Cardiac muscle cell (in vitro differentiated cells and primary cell): ENCODE data around the gene NPIPB2. TPM values are rescaled to one million over a fixed set of nuclear protein-coding genes. Genes with fewer than 3 reads are reported as not detected.
"Not testable (repeated sequence)": the region's sequence is repeated elsewhere in the genome, so short reads cannot be mapped to it uniquely, and the experiment has no call there.

Experiments used
- DNase-seq, 2 donors: peaks; one replicate each; pipeline versions ENCODE4 v3.0.0 to v3.0.0-alpha.2; 2010 to 2017; ENCODE audit warnings: low read depth in 1 of 2, low spot score in 1 of 2
- H3K27ac ChIP-seq: fragments of 200-600 bp; sonication (generic); 2 replicates; pipeline ENCODE4 v1.5.1; 2016
- H3K27me3 ChIP-seq: fragments of 200-600 bp; sonication (generic); 2 replicates; pipeline ENCODE4 v1.6.0; 2016; ENCODE audit warnings: control low read depth
- H3K36me3 ChIP-seq: fragments of 200-600 bp; sonication (generic); 2 replicates; pipeline ENCODE4 v1.5.1; 2016; ENCODE audit warnings: control low read depth
- H3K4me1 ChIP-seq: fragments of 200-600 bp; sonication (generic); 2 replicates; pipeline ENCODE4 v1.8.1; 2017; ENCODE audit warnings: low read depth, mild to moderate bottlenecking, mixed run types
- H3K4me3 ChIP-seq: fragments of 200-600 bp; sonication (generic); 2 replicates; pipeline ENCODE4 v1.5.1; 2016; ENCODE audit warnings: mild to moderate bottlenecking
- H3K9me3 ChIP-seq: fragments of 200-600 bp; sonication (generic); 2 replicates; pipeline ENCODE4 v1.5.1; 2017; ENCODE audit warnings: low read depth, mild to moderate bottlenecking, control low read depth
- CTCF ChIP-seq: IDR thresholded peaks from 2 replicates; pipeline ENCODE4 v1.5.1; 2012; ENCODE audit warnings: low read depth, mild to moderate bottlenecking, low read length
- polyA plus RNA-seq: library from polyadenylated mRNA; unstranded; fragments of >200 nt; fragmentation: Nextera tagmentation; extraction: Ambion mirVana; gene quantifications from 2 replicates; pipeline ENCODE4 v1.2.1, GENCODE V29; 2016
- total RNA-seq: library from RNA; depleted of rRNA; stranded (reverse); fragments of >200 nt; gene quantifications from 2 replicates; pipeline ENCODE4 v1.2.3, GENCODE V29; 2016

NPIPB2 gene
- total RNA-seq (3.5 and 4.8 TPM in 2 replicates), polyA plus RNA-seq (11.3 and 13.0 TPM in 2 replicates)

DNA sequence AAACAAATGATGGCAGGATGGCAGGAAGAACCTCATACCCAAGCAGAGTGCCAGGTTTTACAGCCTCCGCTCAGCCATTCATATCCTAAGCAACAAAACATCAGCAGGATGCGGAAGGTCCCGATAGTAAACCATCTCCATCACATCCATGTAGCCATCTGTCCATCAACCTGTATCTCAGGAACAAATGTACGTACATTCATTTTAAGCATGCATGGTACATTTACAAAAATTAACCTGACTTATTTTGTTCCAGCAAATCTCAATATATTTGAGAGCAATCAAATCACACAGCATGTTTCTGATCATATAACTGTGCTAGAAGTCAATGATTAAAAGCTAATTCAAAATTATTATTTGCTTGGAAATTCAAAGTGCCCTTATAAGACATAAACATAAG is at the start of gene NPIPB2:
Gene NPIPB2 (minus strand): TSS at position 101 of the 400 bp plus-strand sequence. CDS start 0 bp downstream, at position 101.
- not testable (repeated sequence) for H3K27me3 ChIP-seq, H3K9me3 ChIP-seq, H3K27ac ChIP-seq, H3K4me3 ChIP-seq, DNase-seq, H3K36me3 ChIP-seq, H3K4me1 ChIP-seq

DNA sequence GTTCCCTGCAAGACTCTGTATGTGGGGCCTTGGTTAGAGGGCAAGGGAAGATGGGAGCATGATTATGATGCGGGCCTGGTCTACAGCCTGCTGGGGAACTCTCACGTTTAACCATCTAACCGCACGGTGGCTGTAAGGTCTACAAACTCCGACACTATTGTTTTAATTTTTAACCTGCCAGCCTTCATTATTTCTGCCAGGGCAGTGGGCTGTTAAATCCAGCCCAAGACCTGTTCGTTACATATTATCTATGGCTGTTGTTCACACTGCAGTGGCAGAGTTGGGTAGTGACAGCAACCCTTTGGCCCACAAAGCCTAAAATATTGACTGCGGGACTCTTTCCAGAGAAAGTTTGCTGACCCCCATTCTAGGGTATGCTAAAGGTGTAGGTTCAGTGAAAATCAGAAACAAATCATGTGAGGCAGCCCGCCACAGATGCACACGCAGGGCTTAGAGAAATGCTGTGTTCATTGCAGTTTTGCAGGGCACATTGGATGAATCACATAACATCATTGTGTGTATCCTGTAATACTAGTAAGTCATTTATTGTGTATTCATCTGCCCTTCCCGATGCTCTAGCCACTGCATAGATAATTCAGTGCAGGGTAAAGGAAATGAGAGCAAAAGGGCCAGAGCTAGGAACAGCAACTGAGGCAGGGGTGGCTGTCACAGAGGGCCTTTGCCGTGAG is 49.0 kb upstream of the NPIPB2 start:
- Histone ChIP-seq H3K4me1 (no peaks in the 10 kb centered on the region), H3K4me3 (no peak overlapping the region), H3K36me3 (no peaks in the 10 kb centered on the region), H3K27ac (no peak overlapping the region), H3K9me3 (no peaks in the 10 kb centered on the region), H3K27me3 (no peaks in the 10 kb centered on the region)
- TF ChIP-seq CTCF, result no peak
- no peak for DNase-seq

DNA sequence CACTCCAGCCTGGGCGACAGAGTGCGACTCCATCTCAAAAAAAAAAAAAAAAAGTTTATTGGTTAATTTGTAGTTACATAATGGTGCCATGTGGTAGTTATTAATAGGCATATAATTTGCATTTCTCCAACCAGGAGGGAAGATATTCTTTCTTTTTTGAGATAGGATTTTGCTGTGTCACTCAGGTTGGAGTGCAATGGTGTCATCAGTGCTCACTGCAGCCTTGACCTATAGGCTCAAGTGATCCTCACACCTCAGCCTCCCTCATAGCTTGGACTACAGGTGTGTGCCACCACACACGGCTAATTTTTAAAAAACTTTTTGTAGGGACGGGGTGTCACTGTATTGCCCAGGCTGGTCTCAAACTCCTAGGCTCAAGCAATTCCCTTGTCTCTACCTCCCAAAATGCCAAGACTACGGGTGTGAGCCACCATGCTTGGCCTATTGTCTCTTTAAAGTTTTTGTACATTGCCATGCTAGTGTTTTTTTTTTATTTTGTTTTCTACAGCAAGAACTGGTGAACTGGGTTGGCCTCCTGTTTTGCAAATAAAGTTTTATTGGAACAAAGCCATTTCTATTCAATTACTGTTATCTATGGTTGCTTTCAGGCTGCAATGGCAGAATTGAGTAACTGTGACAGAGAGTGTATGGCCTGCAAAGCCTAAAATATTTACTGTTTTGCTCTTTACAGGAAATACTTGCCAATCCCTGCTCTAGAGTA is 46.6 kb upstream of the NPIPB2 start:
- H3K9me3 ChIP-seq, result no peaks in the 10 kb centered on the region
- no peaks in the 10 kb centered on the region for H3K27me3 ChIP-seq
- DNase-seq, result no peak
- H3K36me3 ChIP-seq, result no peaks in the 10 kb centered on the region
- no peak overlapping the region for H3K27ac ChIP-seq
- H3K4me1 ChIP-seq, result no peaks in the 10 kb centered on the region
- H3K4me3 ChIP-seq, result no peak overlapping the region
- TF ChIP-seq CTCF, result no peak

- Histone ChIP-seq H3K27me3 (no peaks in the 10 kb centered on the region), H3K36me3 (no peaks in the 10 kb centered on the region), H3K4me1 (no peaks in the 10 kb centered on the region), H3K9me3 (no peaks in the 10 kb centered on the region), H3K27ac (no peak overlapping the region), H3K4me3 (no peak overlapping the region)
- no peak for TF ChIP-seq CTCF
- peak in 1 of 2 donors; percentile 49 for DNase-seq
Measured at GRCh38 chr16:11986521-11987057, 44.7 kb upstream of the NPIPB2 start.

GRCh38 chr16:11985250-11985649 is 43.4 kb upstream of the NPIPB2 start:
- H3K27me3 ChIP-seq, result no peaks in the 10 kb centered on the region
- H3K9me3 ChIP-seq, result no peaks in the 10 kb centered on the region
- H3K4me3 ChIP-seq, result no peak overlapping the region
- H3K36me3 ChIP-seq, result no peaks in the 10 kb centered on the region
- no peak overlapping the region for H3K27ac ChIP-seq
- DNase-seq, result no peak
- no peak for TF ChIP-seq CTCF
- no peaks in the 10 kb centered on the region for H3K4me1 ChIP-seq
